ENCODE results near the gene ARHGEF33. TPM values are rescaled to one million over a fixed set of nuclear protein-coding genes. Genes with fewer than 3 reads are reported as not detected.

ARHGEF33 gene
- total RNA-seq, 2 experiments from 2014 or later, result 0.38 TPM; not detected in 1

GRCh38 chr2:38862476-38862875, 27.2 kb upstream of the ARHGEF33 start:
- H3K36me3 ChIP-seq (ENCODE audit: insufficient read depth, low read length), result peaks cover 56% of the 10 kb centered on the region
- CTCF ChIA-PET (ENCODE audit: unreplicated experiment), result no interaction called here
- DNase-seq (ENCODE audit: low spot score), result no peak
- BruUV-seq (replicated peaks), result no TSS peak
- no peak overlapping the region for H3K4me3 ChIP-seq (ENCODE audit: low read depth, low read length, poor library complexity, severe bottlenecking)
- H3K9me3 ChIP-seq (ENCODE audit: low read length), result no peaks in the 10 kb centered on the region
- no peak overlapping the region for H3K27ac ChIP-seq (ENCODE audit: low read depth, low read length, poor library complexity, severe bottlenecking)
- no peak for TF ChIP-seq EZH2phosphoT487 (IDR thresholded peaks at IDR 0.05; ENCODE audit: borderline replicate concordance, low read depth, low read length)
- TF ChIP-seq CTCF (conservative IDR thresholded peaks at IDR 0.05; ENCODE audit: low read length), result no peak
- POLR2A ChIA-PET, result no interaction called here
- H2AFZ ChIP-seq (ENCODE audit: low read length), result no peak overlapping the region
- no peaks in the 10 kb centered on the region for H3K9me2 ChIP-seq (ENCODE audit: insufficient read depth, low read length)
- intact Hi-C loops (cut with micrococcal nuclease; ENCODE audit: unreplicated experiment), result no loop called here
- H3K79me2 ChIP-seq (ENCODE audit: insufficient read depth, low read depth, low read length), result no peaks in the 10 kb centered on the region
- H3K4me2 ChIP-seq (ENCODE audit: low read length), result no peak overlapping the region
- H3K4me1 ChIP-seq (ENCODE audit: insufficient read depth, low read length, poor library complexity, severe bottlenecking), result no peaks in the 10 kb centered on the region
- no peaks in the 10 kb centered on the region for H4K20me1 ChIP-seq (ENCODE audit: insufficient read depth, low read length)

- Histone ChIP-seq H3K79me2 (ENCODE audit: insufficient read depth, low read depth, low read length) (no peaks in the 10 kb centered on the region), H3K4me3 (ENCODE audit: low read depth, low read length, poor library complexity, severe bottlenecking) (no peak overlapping the region), H3K9me2 (ENCODE audit: insufficient read depth, low read length) (no peaks in the 10 kb centered on the region), H3K4me1 (ENCODE audit: insufficient read depth, low read length, poor library complexity, severe bottlenecking) (no peaks in the 10 kb centered on the region), H3K27ac (ENCODE audit: low read depth, low read length, poor library complexity, severe bottlenecking) (no peak overlapping the region), H4K20me1 (ENCODE audit: insufficient read depth, low read length) (no peaks in the 10 kb centered on the region), H2AFZ (ENCODE audit: low read length) (no peak overlapping the region), H3K36me3 (ENCODE audit: insufficient read depth, low read length) (peaks cover 63% of the 10 kb centered on the region), H3K9me3 (ENCODE audit: low read length) (no peaks in the 10 kb centered on the region), H3K4me2 (ENCODE audit: low read length) (no peak overlapping the region)
- BruUV-seq (replicated peaks), result no TSS peak
- no peak for DNase-seq (ENCODE audit: low spot score)
- no peak for TF ChIP-seq CTCF (conservative IDR thresholded peaks at IDR 0.05; ENCODE audit: low read length)
- ChIA-PET POLR2A (interaction anchor here (0.7 kb wide), 1 partner anchor 280 kb away, joined by 3 read pairs; no protein-coding TSS in a partner anchor), CTCF (ENCODE audit: unreplicated experiment) (no interaction called here)
- intact Hi-C loops (cut with micrococcal nuclease; ENCODE audit: unreplicated experiment), result no loop called here
Measured at GRCh38 chr2:38863061-38863695, 26.5 kb upstream of the ARHGEF33 start.

GRCh38 chr2:38866773-38867443, 22.8 kb upstream of the ARHGEF33 start:
- CTCF ChIA-PET (ENCODE audit: unreplicated experiment), result no interaction called here

More at GRCh38 chr2:38866773-38867443, 22.8 kb upstream of the ARHGEF33 start:
- POLR2A ChIA-PET, result no interaction called here
- Histone ChIP-seq H3K4me1 (ENCODE audit: insufficient read depth, low read length, poor library complexity, severe bottlenecking) (no peaks in the 10 kb centered on the region), H2AFZ (ENCODE audit: low read length) (no peak overlapping the region), H3K79me2 (ENCODE audit: insufficient read depth, low read depth, low read length) (no peaks in the 10 kb centered on the region), H4K20me1 (ENCODE audit: insufficient read depth, low read length) (no peaks in the 10 kb centered on the region), H3K27ac (ENCODE audit: low read depth, low read length, poor library complexity, severe bottlenecking) (no peak overlapping the region), H3K36me3 (ENCODE audit: insufficient read depth, low read length) (peaks cover 40% of the 10 kb centered on the region), H3K9me2 (ENCODE audit: insufficient read depth, low read length) (no peaks in the 10 kb centered on the region), H3K4me3 (ENCODE audit: low read depth, low read length, poor library complexity, severe bottlenecking) (no peak overlapping the region), H3K9me3 (ENCODE audit: low read length) (no peaks in the 10 kb centered on the region; the same call in 1 of the 2 replicates), H3K4me2 (ENCODE audit: low read length) (no peak overlapping the region)
- TF ChIP-seq CTCF (conservative IDR thresholded peaks at IDR 0.05; ENCODE audit: low read length) (no peak), EZH2phosphoT487 (IDR thresholded peaks at IDR 0.05; ENCODE audit: borderline replicate concordance, low read depth, low read length) (no peak)
- BruUV-seq (replicated peaks), result no TSS peak
- no peak for DNase-seq (ENCODE audit: low spot score)
- intact Hi-C loops (cut with micrococcal nuclease; ENCODE audit: unreplicated experiment), result no loop called here
